GM12878 (cell line): ENCODE data around the gene SOCS1. TPM values are rescaled to one million over a fixed set of nuclear protein-coding genes. Genes with fewer than 3 reads are reported as not detected.

Experiments
- CBX3 ChIP-seq: fragments of 200-600 bp; sonication (generic); IDR thresholded peaks from 2 replicates; pipeline ENCODE4 v1.6.1; 2016; ENCODE audit warnings: low read depth, borderline replicate concordance
- CBX5 ChIP-seq: sonication (generic); IDR thresholded peaks from 2 replicates; pipeline ENCODE4 v1.6.1; 2016; ENCODE audit warnings: low read depth, moderate library complexity, mild to moderate bottlenecking, inconsistent platforms
- ESRRA ChIP-seq: IDR thresholded peaks from 2 replicates; pipeline ENCODE4 v1.6.1; 2012; ENCODE audit warnings: mild to moderate bottlenecking, low read length, improper control_type of control experiment
- HDAC2 ChIP-seq: fragments of 200-600 bp; sonication (generic); IDR thresholded peaks from 2 replicates; pipeline ENCODE4 v1.6.1; 2017
- KLF5 ChIP-seq: fragments of 450-650 bp; IDR thresholded peaks from 2 replicates; pipeline ENCODE4 v1.6.1; 2014; ENCODE audit warnings: mild to moderate bottlenecking; ENCODE audit not compliant: partially characterized antibody
- MTA3 ChIP-seq: IDR thresholded peaks from 2 replicates; pipeline ENCODE4 v1.6.1; 2012; ENCODE audit warnings: low read length, inconsistent platforms, borderline replicate concordance
- MXI1 ChIP-seq: fragments of 150-350 bp; IDR thresholded peaks from 2 replicates; pipeline ENCODE4 v1.6.1; 2011; ENCODE audit warnings: low read depth, mild to moderate bottlenecking, inconsistent platforms, low read length, improper control_type of control experiment
- NBN ChIP-seq: fragments of 450-650 bp; IDR thresholded peaks from 2 replicates; pipeline ENCODE4 v1.6.1; 2016
- POLR2AphosphoS2 ChIP-seq: IDR thresholded peaks from 2 replicates; pipeline ENCODE4 v1.6.1; 2011; ENCODE audit warnings: low read depth, mild to moderate bottlenecking, low read length, improper control_type of control experiment, moderate library complexity
- POU2F2 ChIP-seq: IDR thresholded peaks from 3 replicates; pipeline ENCODE4 v1.6.1; 2011; ENCODE audit warnings: low read depth, mild to moderate bottlenecking, low read length, borderline replicate concordance
- RBBP5 ChIP-seq: fragments of 200-600 bp; sonication (generic); conservative IDR thresholded peaks from 2 replicates; pipeline ENCODE4 v1.6.1; 2016
- SMAD5 ChIP-seq: IDR thresholded peaks from 2 replicates; pipeline ENCODE4 v1.6.1; 2016; ENCODE audit warnings: antibody characterized with exemption, low read depth
- SMARCA5 ChIP-seq: fragments of 450-650 bp; IDR thresholded peaks from 2 replicates; pipeline ENCODE4 v1.6.1; 2017; ENCODE audit warnings: mild to moderate bottlenecking
- SUPT20H ChIP-seq: IDR thresholded peaks from 2 replicates; pipeline ENCODE4 v1.6.1; 2011; ENCODE audit warnings: low read depth, mild to moderate bottlenecking, low read length, moderate library complexity, borderline replicate concordance; ENCODE audit not compliant: control insufficient read depth
- ZNF274 ChIP-seq: IDR thresholded peaks from one replicate; pipeline ENCODE4 v1.8.0; 2011; ENCODE audit not compliant: insufficient read length, insufficient read depth
- polyA plus RNA-seq, 11 experiments: library from polyadenylated mRNA; depleted of rRNA in 4 of 11; unstranded in 6 of 11; stranded (reverse) in 5 of 11; fragments of >200 nt; fragmentation: Nextera tagmentation in 4 of 11; fragmentation: Illumina TruSeq in 1 of 11; extraction: Ambion mirVana in 4 of 11; extraction: Trizol in 1 of 11; gene quantifications; 1 replicate in 1 of 11; 2 replicates in 10 of 11; pipeline versions ENCODE4 v1.2.1 to v1.2.3, GENCODE V29; 2011 to 2016; ENCODE audit warnings: inconsistent platforms in 2 of 11, missing spikeins in 2 of 11, low read depth in 1 of 11
- total RNA-seq, 4 experiments: library from RNA; depleted of rRNA in 3 of 4; stranded (reverse); fragments of >200 nt in 3 of 4; fragmentation: Illumina TruSeq in 1 of 4; extraction: Trizol in 1 of 4; gene quantifications; 2 replicates each; pipeline versions ENCODE4 v1.2.1 to v1.2.3, GENCODE V29; 2013 to 2021
- TF ChIP-seq, protein P1 (sequence below), 3 experiments: IDR thresholded peaks in 2 of 3; conservative IDR thresholded peaks in 1 of 3; 2 replicates each; pipeline ENCODE4 v1.5.1; 2011; ENCODE audit warnings: low read depth in 3 of 3, low read length in 3 of 3, mild to moderate bottlenecking in 3 of 3, control low read depth in 2 of 3, moderate library complexity in 2 of 3, inconsistent platforms in 1 of 3, mixed read lengths in 1 of 3; ENCODE audit not compliant: control insufficient read depth in 2 of 3, insufficient read depth in 1 of 3; ENCODE audit errors: extremely low read depth in 1 of 3
- TF ChIP-seq, protein P2 (sequence below): IDR thresholded peaks from 2 replicates; pipeline ENCODE4 v1.6.1; 2012; ENCODE audit warnings: low read depth, low read length, improper control_type of control experiment
- TF ChIP-seq, protein P3 (sequence below): IDR thresholded peaks from 2 replicates; pipeline ENCODE4 v1.6.1; 2012; ENCODE audit warnings: improper control_type of control experiment, low read depth, low read length; ENCODE audit not compliant: insufficient replicate concordance
- TF ChIP-seq, protein P4 (sequence below): fragments of 450-650 bp; IDR thresholded peaks from 2 replicates; pipeline ENCODE4 v1.6.1; 2017; ENCODE audit warnings: mild to moderate bottlenecking, moderate library complexity

SOCS1 gene
- total and polyA plus RNA-seq, 10 of the 15 experiments (the other 5 are each of a cell fraction or from before 2014, with no cell fraction given): 0.42 to 39.8 (median 11.2) TPM

DNA sequence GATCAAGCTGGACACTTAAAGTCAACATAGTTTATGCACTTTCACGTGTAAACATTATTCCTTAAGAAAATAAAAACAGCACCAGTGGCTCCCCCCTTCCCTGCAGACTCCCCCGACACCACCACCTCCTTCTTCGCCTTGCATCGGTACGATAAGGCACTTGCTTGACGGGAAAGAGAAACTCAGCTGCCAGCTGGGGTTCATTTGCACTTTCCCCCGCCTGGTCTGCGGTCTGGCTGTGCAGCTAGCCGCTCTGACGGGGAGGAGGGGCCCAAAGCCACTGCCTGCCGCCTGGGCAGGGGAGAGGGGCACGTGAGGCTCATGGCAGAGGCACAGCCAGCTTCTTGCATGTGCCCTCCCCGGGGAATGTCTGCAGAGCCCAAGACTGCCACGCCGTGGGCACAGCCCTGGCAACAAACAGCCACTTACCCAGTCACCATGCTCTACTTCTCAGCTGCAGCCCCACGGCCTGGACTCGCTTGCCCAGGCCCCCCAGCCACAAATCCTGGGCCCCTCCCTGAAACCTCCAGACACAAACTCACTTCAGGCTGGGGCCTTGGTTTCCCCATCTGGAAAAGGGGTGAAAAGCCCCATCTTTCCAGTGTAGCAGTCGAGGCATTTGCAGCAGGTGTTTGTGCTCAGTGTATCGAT, 41.6 kb upstream of the SOCS1 start (continued):
- peak; percentile 81; the same call in 1 of the 3 replicates for TF ChIP-seq POU2F2
- TF ChIP-seq SUPT20H: no peak
- no peak for TF ChIP-seq RBBP5
- 0 out of 2 replicates have a peak, but pooled peaks have one; percentile 27 for TF ChIP-seq CBX5
- TF ChIP-seq SMAD5: no peak
- no peak for TF ChIP-seq ESRRA
- TF ChIP-seq, protein P1, sequence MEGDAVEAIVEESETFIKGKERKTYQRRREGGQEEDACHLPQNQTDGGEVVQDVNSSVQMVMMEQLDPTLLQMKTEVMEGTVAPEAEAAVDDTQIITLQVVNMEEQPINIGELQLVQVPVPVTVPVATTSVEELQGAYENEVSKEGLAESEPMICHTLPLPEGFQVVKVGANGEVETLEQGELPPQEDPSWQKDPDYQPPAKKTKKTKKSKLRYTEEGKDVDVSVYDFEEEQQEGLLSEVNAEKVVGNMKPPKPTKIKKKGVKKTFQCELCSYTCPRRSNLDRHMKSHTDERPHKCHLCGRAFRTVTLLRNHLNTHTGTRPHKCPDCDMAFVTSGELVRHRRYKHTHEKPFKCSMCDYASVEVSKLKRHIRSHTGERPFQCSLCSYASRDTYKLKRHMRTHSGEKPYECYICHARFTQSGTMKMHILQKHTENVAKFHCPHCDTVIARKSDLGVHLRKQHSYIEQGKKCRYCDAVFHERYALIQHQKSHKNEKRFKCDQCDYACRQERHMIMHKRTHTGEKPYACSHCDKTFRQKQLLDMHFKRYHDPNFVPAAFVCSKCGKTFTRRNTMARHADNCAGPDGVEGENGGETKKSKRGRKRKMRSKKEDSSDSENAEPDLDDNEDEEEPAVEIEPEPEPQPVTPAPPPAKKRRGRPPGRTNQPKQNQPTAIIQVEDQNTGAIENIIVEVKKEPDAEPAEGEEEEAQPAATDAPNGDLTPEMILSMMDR (IDR thresholded peaks at IDR 0.05 in 2 of 3, conservative IDR thresholded peaks at IDR 0.05 in 1 of 3; ENCODE audit: control insufficient read depth in 2 of 3, extremely low read depth in 1 of 3, insufficient read depth in 1 of 3, low read depth in 3 of 3, low read length in 3 of 3): peak in 1 of 3 experiments; percentile 26; a peak in 2 of 6 replicates
- peak; percentile 92 for TF ChIP-seq NBN
- TF ChIP-seq, protein P2, sequence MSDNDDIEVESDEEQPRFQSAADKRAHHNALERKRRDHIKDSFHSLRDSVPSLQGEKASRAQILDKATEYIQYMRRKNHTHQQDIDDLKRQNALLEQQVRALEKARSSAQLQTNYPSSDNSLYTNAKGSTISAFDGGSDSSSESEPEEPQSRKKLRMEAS: peak; percentile 64; the same call in 1 of the 2 replicates
- peak; percentile 57 for TF ChIP-seq KLF5
- no peak for TF ChIP-seq ZNF274
- TF ChIP-seq CBX3: no peak
- peak; percentile 68 for TF ChIP-seq SMARCA5
- no peak for TF ChIP-seq HDAC2
- TF ChIP-seq MTA3: peak; percentile 25; the same call in 1 of the 2 replicates
- TF ChIP-seq, protein P3, sequence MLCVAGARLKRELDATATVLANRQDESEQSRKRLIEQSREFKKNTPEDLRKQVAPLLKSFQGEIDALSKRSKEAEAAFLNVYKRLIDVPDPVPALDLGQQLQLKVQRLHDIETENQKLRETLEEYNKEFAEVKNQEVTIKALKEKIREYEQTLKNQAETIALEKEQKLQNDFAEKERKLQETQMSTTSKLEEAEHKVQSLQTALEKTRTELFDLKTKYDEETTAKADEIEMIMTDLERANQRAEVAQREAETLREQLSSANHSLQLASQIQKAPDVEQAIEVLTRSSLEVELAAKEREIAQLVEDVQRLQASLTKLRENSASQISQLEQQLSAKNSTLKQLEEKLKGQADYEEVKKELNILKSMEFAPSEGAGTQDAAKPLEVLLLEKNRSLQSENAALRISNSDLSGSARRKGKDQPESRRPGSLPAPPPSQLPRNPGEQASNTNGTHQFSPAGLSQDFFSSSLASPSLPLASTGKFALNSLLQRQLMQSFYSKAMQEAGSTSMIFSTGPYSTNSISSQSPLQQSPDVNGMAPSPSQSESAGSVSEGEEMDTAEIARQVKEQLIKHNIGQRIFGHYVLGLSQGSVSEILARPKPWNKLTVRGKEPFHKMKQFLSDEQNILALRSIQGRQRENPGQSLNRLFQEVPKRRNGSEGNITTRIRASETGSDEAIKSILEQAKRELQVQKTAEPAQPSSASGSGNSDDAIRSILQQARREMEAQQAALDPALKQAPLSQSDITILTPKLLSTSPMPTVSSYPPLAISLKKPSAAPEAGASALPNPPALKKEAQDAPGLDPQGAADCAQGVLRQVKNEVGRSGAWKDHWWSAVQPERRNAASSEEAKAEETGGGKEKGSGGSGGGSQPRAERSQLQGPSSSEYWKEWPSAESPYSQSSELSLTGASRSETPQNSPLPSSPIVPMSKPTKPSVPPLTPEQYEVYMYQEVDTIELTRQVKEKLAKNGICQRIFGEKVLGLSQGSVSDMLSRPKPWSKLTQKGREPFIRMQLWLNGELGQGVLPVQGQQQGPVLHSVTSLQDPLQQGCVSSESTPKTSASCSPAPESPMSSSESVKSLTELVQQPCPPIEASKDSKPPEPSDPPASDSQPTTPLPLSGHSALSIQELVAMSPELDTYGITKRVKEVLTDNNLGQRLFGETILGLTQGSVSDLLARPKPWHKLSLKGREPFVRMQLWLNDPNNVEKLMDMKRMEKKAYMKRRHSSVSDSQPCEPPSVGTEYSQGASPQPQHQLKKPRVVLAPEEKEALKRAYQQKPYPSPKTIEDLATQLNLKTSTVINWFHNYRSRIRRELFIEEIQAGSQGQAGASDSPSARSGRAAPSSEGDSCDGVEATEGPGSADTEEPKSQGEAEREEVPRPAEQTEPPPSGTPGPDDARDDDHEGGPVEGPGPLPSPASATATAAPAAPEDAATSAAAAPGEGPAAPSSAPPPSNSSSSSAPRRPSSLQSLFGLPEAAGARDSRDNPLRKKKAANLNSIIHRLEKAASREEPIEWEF: peak; percentile 32
- TF ChIP-seq POLR2AphosphoS2: no peak
- 0 out of 2 replicates have a peak, but pooled peaks have one; percentile 21 for TF ChIP-seq MXI1
- TF ChIP-seq, protein P4, sequence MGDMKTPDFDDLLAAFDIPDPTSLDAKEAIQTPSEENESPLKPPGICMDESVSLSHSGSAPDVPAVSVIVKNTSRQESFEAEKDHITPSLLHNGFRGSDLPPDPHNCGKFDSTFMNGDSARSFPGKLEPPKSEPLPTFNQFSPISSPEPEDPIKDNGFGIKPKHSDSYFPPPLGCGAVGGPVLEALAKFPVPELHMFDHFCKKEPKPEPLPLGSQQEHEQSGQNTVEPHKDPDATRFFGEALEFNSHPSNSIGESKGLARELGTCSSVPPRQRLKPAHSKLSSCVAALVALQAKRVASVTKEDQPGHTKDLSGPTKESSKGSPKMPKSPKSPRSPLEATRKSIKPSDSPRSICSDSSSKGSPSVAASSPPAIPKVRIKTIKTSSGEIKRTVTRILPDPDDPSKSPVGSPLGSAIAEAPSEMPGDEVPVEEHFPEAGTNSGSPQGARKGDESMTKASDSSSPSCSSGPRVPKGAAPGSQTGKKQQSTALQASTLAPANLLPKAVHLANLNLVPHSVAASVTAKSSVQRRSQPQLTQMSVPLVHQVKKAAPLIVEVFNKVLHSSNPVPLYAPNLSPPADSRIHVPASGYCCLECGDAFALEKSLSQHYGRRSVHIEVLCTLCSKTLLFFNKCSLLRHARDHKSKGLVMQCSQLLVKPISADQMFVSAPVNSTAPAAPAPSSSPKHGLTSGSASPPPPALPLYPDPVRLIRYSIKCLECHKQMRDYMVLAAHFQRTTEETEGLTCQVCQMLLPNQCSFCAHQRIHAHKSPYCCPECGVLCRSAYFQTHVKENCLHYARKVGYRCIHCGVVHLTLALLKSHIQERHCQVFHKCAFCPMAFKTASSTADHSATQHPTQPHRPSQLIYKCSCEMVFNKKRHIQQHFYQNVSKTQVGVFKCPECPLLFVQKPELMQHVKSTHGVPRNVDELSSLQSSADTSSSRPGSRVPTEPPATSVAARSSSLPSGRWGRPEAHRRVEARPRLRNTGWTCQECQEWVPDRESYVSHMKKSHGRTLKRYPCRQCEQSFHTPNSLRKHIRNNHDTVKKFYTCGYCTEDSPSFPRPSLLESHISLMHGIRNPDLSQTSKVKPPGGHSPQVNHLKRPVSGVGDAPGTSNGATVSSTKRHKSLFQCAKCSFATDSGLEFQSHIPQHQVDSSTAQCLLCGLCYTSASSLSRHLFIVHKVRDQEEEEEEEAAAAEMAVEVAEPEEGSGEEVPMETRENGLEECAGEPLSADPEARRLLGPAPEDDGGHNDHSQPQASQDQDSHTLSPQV: peak; percentile 84
